Measurements from ENCODE around the gene THTPA.

THTPA gene, protein sequence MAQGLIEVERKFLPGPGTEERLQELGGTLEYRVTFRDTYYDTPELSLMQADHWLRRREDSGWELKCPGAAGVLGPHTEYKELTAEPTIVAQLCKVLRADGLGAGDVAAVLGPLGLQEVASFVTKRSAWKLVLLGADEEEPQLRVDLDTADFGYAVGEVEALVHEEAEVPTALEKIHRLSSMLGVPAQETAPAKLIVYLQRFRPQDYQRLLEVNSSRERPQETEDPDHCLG

GRCh38 chr14:23555882-23556699, at the start of gene THTPA:
Gene THTPA (plus strand): TSS chr14:23556271. CDS start chr14:23556758, 487 bp downstream.
- no peaks in the 10 kb centered on the region for H3K27me3 ChIP-seq (replicated peaks)
- DNase-seq, result peak; percentile 89
- in situ Hi-C loops (cut with HindIII; ENCODE audit: low pct_ligation_motif_present, low sequenced_read_pairs), result no loop called here
- H3K36me3 ChIP-seq (replicated peaks), result peaks cover 6% of the 10 kb centered on the region
- H3K4me3 ChIP-seq (ENCODE audit: low read depth, low read length), result peak within 1 kb of the TSS; percentile 86
- peak within 1 kb of the TSS; percentile 92 for H3K27ac ChIP-seq
- TF ChIP-seq, protein P1, sequence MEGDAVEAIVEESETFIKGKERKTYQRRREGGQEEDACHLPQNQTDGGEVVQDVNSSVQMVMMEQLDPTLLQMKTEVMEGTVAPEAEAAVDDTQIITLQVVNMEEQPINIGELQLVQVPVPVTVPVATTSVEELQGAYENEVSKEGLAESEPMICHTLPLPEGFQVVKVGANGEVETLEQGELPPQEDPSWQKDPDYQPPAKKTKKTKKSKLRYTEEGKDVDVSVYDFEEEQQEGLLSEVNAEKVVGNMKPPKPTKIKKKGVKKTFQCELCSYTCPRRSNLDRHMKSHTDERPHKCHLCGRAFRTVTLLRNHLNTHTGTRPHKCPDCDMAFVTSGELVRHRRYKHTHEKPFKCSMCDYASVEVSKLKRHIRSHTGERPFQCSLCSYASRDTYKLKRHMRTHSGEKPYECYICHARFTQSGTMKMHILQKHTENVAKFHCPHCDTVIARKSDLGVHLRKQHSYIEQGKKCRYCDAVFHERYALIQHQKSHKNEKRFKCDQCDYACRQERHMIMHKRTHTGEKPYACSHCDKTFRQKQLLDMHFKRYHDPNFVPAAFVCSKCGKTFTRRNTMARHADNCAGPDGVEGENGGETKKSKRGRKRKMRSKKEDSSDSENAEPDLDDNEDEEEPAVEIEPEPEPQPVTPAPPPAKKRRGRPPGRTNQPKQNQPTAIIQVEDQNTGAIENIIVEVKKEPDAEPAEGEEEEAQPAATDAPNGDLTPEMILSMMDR (IDR thresholded peaks at IDR 0.05; ENCODE audit: low read depth, low read length, missing control alignments), result no peak

DNA sequence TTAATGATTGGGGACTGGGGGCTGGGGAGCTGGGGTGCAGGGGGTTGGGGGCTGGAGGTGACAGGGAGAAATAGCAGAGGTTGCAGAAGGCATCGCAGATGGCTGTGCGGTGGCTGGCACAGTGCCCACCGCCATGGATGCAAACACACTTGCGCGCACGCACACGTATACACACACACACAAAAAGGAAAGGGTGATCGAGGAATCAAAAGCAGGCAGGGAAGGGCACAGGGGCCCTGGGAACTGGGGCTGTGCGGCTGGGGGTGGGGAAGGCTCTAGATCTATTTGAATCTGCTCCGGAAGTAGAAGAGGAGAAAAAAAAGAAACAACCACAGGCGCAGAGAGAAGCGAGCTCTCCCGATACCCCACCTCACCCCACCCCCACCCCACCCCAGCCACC, 43.9 kb upstream of the THTPA start:
- TF ChIP-seq, protein P1 (IDR thresholded peaks at IDR 0.05; ENCODE audit: low read depth, low read length, missing control alignments), result no peak
- no peaks in the 10 kb centered on the region for H3K27me3 ChIP-seq (replicated peaks)
- in situ Hi-C loops (cut with HindIII; ENCODE audit: low pct_ligation_motif_present, low sequenced_read_pairs), result no loop called here
- H3K36me3 ChIP-seq (replicated peaks), result no peaks in the 10 kb centered on the region
- DNase-seq, result no peak
- H3K4me3 ChIP-seq (ENCODE audit: low read depth, low read length), result no peak overlapping the region
- H3K27ac ChIP-seq, result no peak overlapping the region

GRCh38 chr14:23513005-23513817, 42.9 kb upstream of the THTPA start:
- Histone ChIP-seq H3K27me3 (replicated peaks) (no peaks in the 10 kb centered on the region), H3K4me3 (ENCODE audit: low read depth, low read length) (no peak overlapping the region), H3K27ac (no peak overlapping the region), H3K36me3 (replicated peaks) (no peaks in the 10 kb centered on the region)
- in situ Hi-C loops (cut with HindIII; ENCODE audit: low pct_ligation_motif_present, low sequenced_read_pairs), result no loop called here
- DNase-seq, result no peak
- TF ChIP-seq, protein P1 (IDR thresholded peaks at IDR 0.05; ENCODE audit: low read depth, low read length, missing control alignments), result no peak

DNA sequence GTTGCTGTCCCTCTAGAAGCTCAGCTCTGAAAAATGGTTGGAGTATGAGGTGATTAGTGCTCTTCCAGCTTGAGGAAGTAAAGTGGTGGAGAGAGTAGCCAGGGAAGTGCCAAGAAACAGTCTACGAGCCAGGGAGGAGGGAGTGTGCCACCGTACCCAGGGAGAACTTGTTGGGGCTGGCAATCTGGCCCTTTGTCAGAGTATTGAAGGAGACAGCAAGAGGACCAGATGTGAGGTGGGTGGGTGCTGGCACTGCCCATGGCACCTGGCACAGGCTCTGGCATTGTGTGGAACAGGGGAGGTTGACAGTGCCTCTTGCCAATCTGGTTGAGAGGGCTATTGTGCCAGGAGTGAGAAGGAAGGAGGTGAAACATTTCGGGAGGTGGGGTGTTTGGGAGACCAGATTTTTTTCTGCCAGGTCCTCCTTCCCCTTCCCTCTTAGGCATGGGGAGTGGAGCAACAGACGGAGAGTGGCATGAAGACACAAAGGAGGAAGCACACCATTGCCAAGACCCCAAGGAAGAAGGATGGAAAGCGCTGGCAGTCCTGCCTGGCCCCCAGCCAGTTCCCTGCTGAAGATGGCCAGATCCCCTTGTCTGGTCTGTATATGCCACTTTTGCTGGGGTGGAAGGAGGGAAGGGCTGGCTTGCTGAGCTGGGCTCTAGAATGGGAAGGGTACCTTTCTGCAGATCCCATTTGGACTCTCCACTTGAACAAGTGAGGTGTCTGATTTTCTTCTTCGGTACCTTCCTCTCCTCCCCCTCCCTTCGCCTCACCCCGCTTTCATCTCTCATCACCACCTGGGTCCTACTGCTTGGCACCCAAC, 42.0 kb upstream of the THTPA start:
- Histone ChIP-seq H3K27me3 (replicated peaks) (no peaks in the 10 kb centered on the region), H3K4me3 (ENCODE audit: low read depth, low read length) (no peak overlapping the region), H3K27ac (no peak overlapping the region), H3K36me3 (replicated peaks) (no peaks in the 10 kb centered on the region)
- no peak for DNase-seq
- TF ChIP-seq, protein P1 (IDR thresholded peaks at IDR 0.05; ENCODE audit: low read depth, low read length, missing control alignments), result no peak
- in situ Hi-C loops (cut with HindIII; ENCODE audit: low pct_ligation_motif_present, low sequenced_read_pairs), result no loop called here

GRCh38 chr14:23514644-23514957, 41.5 kb upstream of the THTPA start:
- in situ Hi-C loops (cut with HindIII; ENCODE audit: low pct_ligation_motif_present, low sequenced_read_pairs), result no loop called here
- DNase-seq, result no peak
- H3K4me3 ChIP-seq (ENCODE audit: low read depth, low read length), result no peak overlapping the region
- no peaks in the 10 kb centered on the region for H3K36me3 ChIP-seq (replicated peaks)
- TF ChIP-seq, protein P1 (IDR thresholded peaks at IDR 0.05; ENCODE audit: low read depth, low read length, missing control alignments), result no peak
- H3K27ac ChIP-seq, result no peak overlapping the region
- H3K27me3 ChIP-seq (replicated peaks), result no peaks in the 10 kb centered on the region
